ENCODE measurements around the gene ELOVL1. TPM values are rescaled to one million over a fixed set of nuclear protein-coding genes. Genes with fewer than 3 reads are reported as not detected.

ELOVL1 gene
- total RNA-seq, 1 experiment from 2014 or later: 21.6 TPM

DNA sequence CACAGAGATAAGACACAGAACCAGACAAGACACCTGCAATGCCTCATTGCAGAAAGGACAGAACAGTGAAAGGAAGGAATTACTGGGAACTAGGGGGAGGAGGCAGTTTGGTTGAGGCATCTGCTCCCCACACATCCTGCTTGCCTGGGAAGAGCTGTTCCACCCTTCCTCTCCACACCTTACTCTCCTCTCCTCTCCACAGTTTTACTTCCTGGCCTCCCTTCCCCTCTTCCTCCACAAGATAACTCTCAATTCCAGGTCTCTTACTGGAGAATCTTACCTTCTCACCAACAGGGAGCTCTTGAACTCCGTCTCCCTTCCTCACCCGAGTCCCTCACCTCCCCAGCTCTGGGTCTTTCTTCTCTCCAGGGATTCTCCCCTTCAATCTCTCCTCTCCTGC lies 2.1 kb downstream of the ELOVL1 start:
- no peak overlapping the region for H3T11ph ChIP-seq (ENCODE audit: low read length)
- no peak overlapping the region for H3K56ac ChIP-seq (ENCODE audit: insufficient read length, low read depth, low read length)
- peaks cover 4% of the 10 kb centered on the region for H3K79me1 ChIP-seq (ENCODE audit: insufficient read depth, low read depth, low read length, poor library complexity, severe bottlenecking)
- TF ChIP-seq CTCF (conservative IDR thresholded peaks at IDR 0.05): no peak
- H3K79me2 ChIP-seq (ENCODE audit: insufficient read depth, low read length): peaks cover 2% of the 10 kb centered on the region; the same call in 1 of the 2 replicates
- no peak for DNase-seq
- H3K23me2 ChIP-seq (ENCODE audit: insufficient read length, low read depth, low read length, poor library complexity, severe bottlenecking): peaks cover 15% of the 10 kb centered on the region
- no peak overlapping the region for H2BK15ac ChIP-seq (ENCODE audit: low read depth, low read length)
- Mint-ChIP-seq H3K4me1 (peaks cover 34 to 48% of the 10 kb centered on the region in 2 experiments), H3K36me3 (ENCODE audit: insufficient read depth in 1 of 3, low read depth in 3 of 3) (peaks cover 33 to 46% (median 41%) of the 10 kb centered on the region in 3 experiments), H3K27me3 (ENCODE audit: low read depth) (no peaks in the 10 kb centered on the region), H3K4me3 (peak overlapping the region; percentile 74 to 86), H3K9me3 (no peaks in the 10 kb centered on the region), H3K27ac (no peak overlapping the region; a peak in 1 of 7 replicates)
- no CpG with 5 or more reads among the region's 2 CpGs for WGBS (ENCODE audit: extremely low coverage, insufficient read length, low lambda C conversion rate)
- H4K91ac ChIP-seq (ENCODE audit: insufficient read length, low read depth, low read length): no peak overlapping the region
- H2BK120ac ChIP-seq (ENCODE audit: low read depth, low read length, poor library complexity, severe bottlenecking): no peak overlapping the region
- no peak overlapping the region for H2BK20ac ChIP-seq (ENCODE audit: low read depth, low read length, poor library complexity, severe bottlenecking)
- H3K14ac ChIP-seq (ENCODE audit: insufficient read depth, low read length): no peak overlapping the region
- H3K9ac ChIP-seq (ENCODE audit: extremely low read depth, insufficient read length, low read length): no peak overlapping the region
- H4K5ac ChIP-seq (ENCODE audit: insufficient read length, low read depth, low read length): no peak overlapping the region
- H3K4me1 ChIP-seq (ENCODE audit: insufficient read depth, low read length): no peaks in the 10 kb centered on the region; the same call in 1 of the 2 replicates
- H2AFZ ChIP-seq (ENCODE audit: low read length): no peak overlapping the region
- no peak overlapping the region for H2AK5ac ChIP-seq (ENCODE audit: insufficient read length, low read length)
- no peaks in the 10 kb centered on the region for H3K27me3 ChIP-seq (ENCODE audit: insufficient read depth, low read length)
- H3K9me3 ChIP-seq (ENCODE audit: control insufficient read depth, low read depth, low read length): no peaks in the 10 kb centered on the region
- H3K18ac ChIP-seq (ENCODE audit: insufficient read length, low read depth, low read length): no peak overlapping the region
- no peaks in the 10 kb centered on the region for H4K20me1 ChIP-seq (ENCODE audit: control insufficient read depth, insufficient read depth, insufficient read length)
- peak overlapping the region; percentile 13 for H3K4me2 ChIP-seq (ENCODE audit: insufficient read depth, insufficient read length, low read length)
- H2BK5ac ChIP-seq (ENCODE audit: insufficient read length, low read length): no peak overlapping the region
- H2BK12ac ChIP-seq (ENCODE audit: insufficient read length, low read depth, low read length): no peak overlapping the region
- no peak overlapping the region for H3K4ac ChIP-seq (ENCODE audit: low read depth, low read length)
- no peak overlapping the region for H4K8ac ChIP-seq (replicated peaks; ENCODE audit: insufficient read length, low read depth, low read length)
- H3K27ac ChIP-seq (ENCODE audit: insufficient read length, low read depth, low read length): no peak overlapping the region
- H3K23ac ChIP-seq (ENCODE audit: insufficient read length, low read depth, low read length): no peak overlapping the region
